ENCODE data around the gene FAM3C. TPM values are rescaled to one million over a fixed set of nuclear protein-coding genes. Genes with fewer than 3 reads are reported as not detected.
A peak's percentile ranks its signal among the peaks of the same experiment; 100 is the strongest.
"Not testable (repeated sequence)": the region's sequence is repeated elsewhere in the genome, so short reads cannot be mapped to it uniquely, and the experiment has no call there.

FAM3C gene
- 45.2 and 65.2 TPM in 2 replicates for total RNA-seq (2014; rRNA removed; shearing (Covaris generic))

GRCh38 chr7:121395961-121396757 is at the start of gene FAM3C:
TSS of gene FAM3C (minus strand) at chr7:121396308. CDS start at chr7:121382969, 13,339 bp downstream.
- DNase-seq (ENCODE audit: low read depth): peak; percentile 94

- peak; percentile 29 for DNase-seq (ENCODE audit: low read depth)
Observed at GRCh38 chr7:121442845-121443244, 46.7 kb upstream of the FAM3C start.

GRCh38 chr7:121440857-121441503 is 44.9 kb upstream of the FAM3C start:
- peak; percentile 12 for DNase-seq (ENCODE audit: low read depth)

- peak; percentile 12 for DNase-seq (ENCODE audit: low read depth)
Observed at GRCh38 chr7:121438043-121438955, 42.2 kb upstream of the FAM3C start.

- DNase-seq (ENCODE audit: low read depth): no peak
Observed at GRCh38 chr7:121437470-121437869, 41.4 kb upstream of the FAM3C start.

GRCh38 chr7:121436688-121437087 is 40.6 kb upstream of the FAM3C start:
- no peak for DNase-seq (ENCODE audit: low read depth)

GRCh38 chr7:121436136-121436535 is 40.0 kb upstream of the FAM3C start:
- no peak for DNase-seq (ENCODE audit: low read depth)

GRCh38 chr7:121433775-121434174 is 37.7 kb upstream of the FAM3C start:
- DNase-seq (ENCODE audit: low read depth): no peak

- not testable (repeated sequence) for DNase-seq (ENCODE audit: low read depth)
Observed at GRCh38 chr7:121432486-121432885, 36.4 kb upstream of the FAM3C start.

GRCh38 chr7:121431996-121432395 is 35.9 kb upstream of the FAM3C start:
- DNase-seq (ENCODE audit: low read depth): no peak

- no peak for DNase-seq (ENCODE audit: low read depth)
Observed at GRCh38 chr7:121431389-121431995, 35.4 kb upstream of the FAM3C start.

GRCh38 chr7:121430558-121430957 is 34.5 kb upstream of the FAM3C start:
- DNase-seq (ENCODE audit: low read depth): no peak

GRCh38 chr7:121429798-121430197 is 33.7 kb upstream of the FAM3C start:
- DNase-seq (ENCODE audit: low read depth): no peak

GRCh38 chr7:121428855-121429489 is 32.9 kb upstream of the FAM3C start:
- DNase-seq (ENCODE audit: low read depth): peak; percentile 18

GRCh38 chr7:121421743-121422142 is 25.6 kb upstream of the FAM3C start:
- not testable (repeated sequence) for DNase-seq (ENCODE audit: low read depth)

GRCh38 chr7:121420976-121421375 is 24.9 kb upstream of the FAM3C start:
- no peak for DNase-seq (ENCODE audit: low read depth)

GRCh38 chr7:121419201-121420148 is 23.4 kb upstream of the FAM3C start:
- DNase-seq (ENCODE audit: low read depth): no peak

- no peak for DNase-seq (ENCODE audit: low read depth)
Observed at GRCh38 chr7:121416533-121416932, 20.4 kb upstream of the FAM3C start.

- no peak for DNase-seq (ENCODE audit: low read depth)
Observed at GRCh38 chr7:121414436-121414835, 18.3 kb upstream of the FAM3C start.

- no peak for DNase-seq (ENCODE audit: low read depth)
Observed at GRCh38 chr7:121411597-121411979, 15.5 kb upstream of the FAM3C start.
